Prostate gland (tissue), 2 donors: ENCODE measurements around the gene SLC1A7.

Experiments
- POLR2A ChIP-seq: fragments of 450-650 bp; IDR thresholded peaks from one replicate; pipeline ENCODE4 v1.6.1; 2016; ENCODE audit warnings: antibody characterized with exemption, mild to moderate bottlenecking
- TF ChIP-seq, protein P1 (sequence below), 4 experiments: fragments of 200-600 bp in 2 of 4; fragments of 450-650 bp in 2 of 4; sonication (generic) in 2 of 4; IDR thresholded peaks; 1 replicate in 3 of 4; 2 replicates in 1 of 4; pipeline ENCODE4 v1.5.1; 2016 to 2019; ENCODE audit warnings: antibody characterized with exemption in 4 of 4, mild to moderate bottlenecking in 2 of 4, moderate library complexity in 2 of 4

DNA sequence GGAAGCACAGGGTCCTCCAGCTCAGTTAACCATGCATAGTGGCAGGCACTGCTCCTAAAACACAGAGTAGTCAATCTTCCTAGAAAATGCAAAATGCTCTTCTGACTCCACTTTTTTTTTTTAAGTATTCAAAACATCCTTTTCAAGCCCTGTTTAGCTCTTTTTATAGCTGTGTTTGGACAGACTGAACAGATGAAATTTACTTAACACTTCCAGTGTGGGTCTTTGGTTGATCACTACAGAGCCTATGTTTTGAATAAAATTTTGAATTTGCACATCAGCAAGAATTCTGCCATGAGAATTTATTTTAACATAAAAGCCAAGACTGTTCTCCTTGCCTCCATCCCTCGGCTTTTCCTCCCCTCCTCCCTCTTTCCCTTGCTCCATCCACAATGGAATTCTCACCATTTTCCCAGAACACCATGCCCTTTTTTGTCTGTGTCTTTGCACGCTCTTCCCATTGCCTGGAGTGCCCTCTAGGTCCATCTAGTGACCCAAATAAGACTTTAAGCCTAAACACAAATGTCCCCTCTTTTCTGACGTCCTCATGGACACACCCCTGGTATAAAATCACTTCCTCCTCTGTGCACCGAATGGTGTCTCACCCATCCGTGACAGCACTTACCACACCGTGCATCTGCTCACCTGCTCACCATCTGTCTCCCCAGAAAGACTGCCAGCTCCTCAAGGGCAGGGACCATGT, 30.1 kb upstream of the SLC1A7 start:
- TF ChIP-seq, protein P1, sequence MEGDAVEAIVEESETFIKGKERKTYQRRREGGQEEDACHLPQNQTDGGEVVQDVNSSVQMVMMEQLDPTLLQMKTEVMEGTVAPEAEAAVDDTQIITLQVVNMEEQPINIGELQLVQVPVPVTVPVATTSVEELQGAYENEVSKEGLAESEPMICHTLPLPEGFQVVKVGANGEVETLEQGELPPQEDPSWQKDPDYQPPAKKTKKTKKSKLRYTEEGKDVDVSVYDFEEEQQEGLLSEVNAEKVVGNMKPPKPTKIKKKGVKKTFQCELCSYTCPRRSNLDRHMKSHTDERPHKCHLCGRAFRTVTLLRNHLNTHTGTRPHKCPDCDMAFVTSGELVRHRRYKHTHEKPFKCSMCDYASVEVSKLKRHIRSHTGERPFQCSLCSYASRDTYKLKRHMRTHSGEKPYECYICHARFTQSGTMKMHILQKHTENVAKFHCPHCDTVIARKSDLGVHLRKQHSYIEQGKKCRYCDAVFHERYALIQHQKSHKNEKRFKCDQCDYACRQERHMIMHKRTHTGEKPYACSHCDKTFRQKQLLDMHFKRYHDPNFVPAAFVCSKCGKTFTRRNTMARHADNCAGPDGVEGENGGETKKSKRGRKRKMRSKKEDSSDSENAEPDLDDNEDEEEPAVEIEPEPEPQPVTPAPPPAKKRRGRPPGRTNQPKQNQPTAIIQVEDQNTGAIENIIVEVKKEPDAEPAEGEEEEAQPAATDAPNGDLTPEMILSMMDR (IDR thresholded peaks at IDR 0.05), result no peak
- TF ChIP-seq POLR2A, result no peak
